ENCODE results near the gene MT1X. TPM values are rescaled to one million over a fixed set of nuclear protein-coding genes. Genes with fewer than 3 reads are reported as not detected.

Gene MT1X
- total RNA-seq: 28.3 TPM

DNA sequence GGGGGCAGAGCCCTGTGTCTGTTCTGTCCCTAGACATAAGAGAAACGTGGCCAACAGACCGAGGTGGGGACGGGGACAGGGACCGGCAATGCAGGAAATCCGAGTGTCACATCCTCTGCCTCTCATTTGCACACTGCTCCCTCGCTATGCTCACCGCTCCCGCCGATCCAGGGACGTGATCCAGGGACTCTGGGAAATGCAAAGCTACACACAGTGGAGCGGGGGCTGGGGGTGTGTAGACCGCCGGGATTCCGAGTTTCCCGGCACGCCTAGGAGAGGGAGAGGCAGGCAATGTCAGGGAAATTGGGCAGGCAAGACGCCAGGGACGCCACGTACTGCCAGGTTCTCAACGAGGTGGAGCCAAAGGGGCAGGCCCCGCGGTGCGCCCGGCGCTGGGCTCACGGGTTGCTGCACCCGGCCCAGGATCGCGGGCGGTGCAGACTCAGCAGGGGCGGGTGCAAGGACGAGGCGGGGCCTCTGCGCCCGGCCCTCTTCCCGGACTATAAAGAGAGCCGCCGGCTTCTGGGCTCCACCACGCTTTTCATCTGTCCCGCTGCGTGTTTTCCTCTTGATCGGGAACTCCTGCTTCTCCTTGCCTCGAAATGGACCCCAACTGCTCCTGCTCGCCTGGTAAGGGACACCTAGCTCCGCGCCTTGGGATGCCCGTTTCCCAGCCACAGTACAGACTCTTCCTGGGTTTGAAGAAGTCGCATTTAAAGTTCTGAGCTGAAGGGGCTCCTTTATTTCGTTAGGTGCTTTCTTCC is at the start of gene MT1X:
Gene MT1X, plus strand, starts transcription at position 532 of the 764 bp plus-strand sequence. Its CDS starts 71 bp downstream, at position 603.

DNA sequence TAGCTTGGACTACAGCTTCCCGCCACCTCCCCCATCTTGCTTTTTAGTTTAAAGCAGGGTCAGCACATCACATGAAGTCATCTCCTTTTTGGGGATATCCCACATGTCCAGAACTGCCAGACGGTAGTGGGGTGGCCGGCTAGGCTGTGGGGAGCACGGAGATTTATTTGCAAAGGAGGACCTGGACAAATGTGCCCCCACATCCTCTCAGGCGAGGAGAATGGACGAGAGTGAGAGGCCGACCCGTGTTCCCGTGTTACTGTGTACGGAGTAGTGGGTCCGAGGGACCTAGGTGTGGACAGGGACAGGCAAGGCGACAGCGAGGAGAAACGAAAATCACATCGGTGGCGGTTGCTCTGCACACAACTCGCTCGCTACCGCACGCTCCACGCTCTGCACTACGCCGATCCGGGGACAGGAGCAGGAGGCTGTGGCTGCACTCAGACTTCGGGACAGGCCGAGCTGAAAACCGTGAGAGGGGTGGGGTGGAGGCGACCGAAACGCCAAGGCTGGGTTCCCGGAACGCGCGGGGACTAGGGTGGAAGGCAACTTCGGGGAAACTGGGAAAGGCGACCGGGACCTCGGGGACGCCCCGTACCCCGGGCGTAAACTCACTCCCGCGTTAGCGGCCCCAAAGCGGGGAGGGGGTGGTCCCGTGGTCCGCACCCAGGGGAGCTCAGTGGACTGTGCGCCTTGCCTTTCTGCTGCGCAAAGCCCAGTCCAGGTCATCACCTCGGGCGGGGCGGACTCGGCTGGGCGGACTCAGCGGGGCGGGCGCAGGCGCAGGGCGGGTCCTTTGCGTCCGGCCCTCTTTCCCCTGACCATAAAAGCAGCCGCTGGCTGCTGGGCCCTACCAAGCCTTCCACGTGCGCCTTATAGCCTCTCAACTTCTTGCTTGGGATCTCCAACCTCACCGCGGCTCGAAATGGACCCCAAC is 44.2 kb upstream of the MT1X start, which contains the start of gene MT1A:
Gene MT1A, plus strand, starts transcription at position 853 of the 937 bp plus-strand sequence. Its CDS starts 73 bp downstream, at position 926.

DNA sequence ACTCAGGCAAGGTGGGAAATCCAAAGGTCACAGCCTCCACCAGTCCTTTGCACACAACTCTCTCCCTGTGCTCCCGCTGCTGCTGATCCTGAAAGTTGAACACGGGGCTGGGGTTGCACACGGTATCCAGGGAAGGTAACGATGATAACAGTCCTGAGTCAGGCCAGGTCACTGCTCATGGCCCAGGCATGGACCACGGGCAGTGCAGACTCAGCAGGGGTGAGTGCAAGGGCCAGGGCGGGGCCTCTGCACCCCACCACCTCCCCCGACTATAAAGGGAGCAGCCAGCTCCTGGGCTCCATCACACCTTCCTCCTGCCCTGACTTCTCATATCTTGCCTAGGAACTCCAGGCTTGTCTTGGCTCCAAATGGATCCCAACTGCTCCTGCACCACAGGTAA is 30.7 kb upstream of the MT1X start, which contains the start of gene MT1B:
Gene MT1B, plus strand, starts transcription at position 301 of the 400 bp plus-strand sequence. Its CDS starts 68 bp downstream, at position 369.

DNA sequence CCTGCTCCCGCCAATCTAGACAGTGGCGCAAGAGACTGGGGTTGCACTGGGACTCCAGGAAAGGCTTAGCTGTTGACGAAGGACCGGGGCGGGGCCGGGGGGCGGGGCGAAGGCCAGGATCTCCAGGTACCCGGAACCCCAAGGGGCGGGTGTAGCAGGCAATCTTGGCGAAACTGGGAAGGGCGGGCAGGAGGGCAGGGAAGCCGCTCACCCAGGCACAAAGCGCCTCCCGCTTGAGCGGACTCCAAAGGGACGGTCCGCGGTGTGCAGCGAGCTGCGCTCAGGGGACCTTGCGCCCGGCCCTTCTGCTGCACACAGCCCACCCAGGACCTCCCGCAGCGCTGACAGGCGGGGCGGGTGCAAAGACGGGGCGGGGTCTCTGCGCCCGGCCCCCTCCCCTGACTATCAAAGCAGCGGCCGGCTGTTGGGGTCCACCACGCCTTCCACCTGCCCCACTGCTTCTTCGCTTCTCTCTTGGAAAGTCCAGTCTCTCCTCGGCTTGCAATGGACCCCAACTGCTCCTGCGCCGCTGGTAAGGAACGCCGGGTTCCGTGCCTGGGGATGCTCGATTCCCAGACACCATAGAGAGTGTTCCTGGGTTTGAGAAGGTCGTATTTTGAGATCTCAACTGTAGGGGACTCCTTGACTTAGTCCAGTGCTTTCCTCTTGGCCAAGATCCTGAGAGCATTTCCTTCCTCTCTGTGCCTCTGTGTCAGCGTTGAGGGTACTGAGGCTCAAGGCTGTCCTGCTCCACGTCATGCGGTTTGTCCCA is 24.5 kb upstream of the MT1X start, which contains the start of gene MT1F:
Gene MT1F, plus strand, starts transcription at position 405 of the 772 bp plus-strand sequence. Its CDS starts 100 bp downstream, at position 505.

DNA sequence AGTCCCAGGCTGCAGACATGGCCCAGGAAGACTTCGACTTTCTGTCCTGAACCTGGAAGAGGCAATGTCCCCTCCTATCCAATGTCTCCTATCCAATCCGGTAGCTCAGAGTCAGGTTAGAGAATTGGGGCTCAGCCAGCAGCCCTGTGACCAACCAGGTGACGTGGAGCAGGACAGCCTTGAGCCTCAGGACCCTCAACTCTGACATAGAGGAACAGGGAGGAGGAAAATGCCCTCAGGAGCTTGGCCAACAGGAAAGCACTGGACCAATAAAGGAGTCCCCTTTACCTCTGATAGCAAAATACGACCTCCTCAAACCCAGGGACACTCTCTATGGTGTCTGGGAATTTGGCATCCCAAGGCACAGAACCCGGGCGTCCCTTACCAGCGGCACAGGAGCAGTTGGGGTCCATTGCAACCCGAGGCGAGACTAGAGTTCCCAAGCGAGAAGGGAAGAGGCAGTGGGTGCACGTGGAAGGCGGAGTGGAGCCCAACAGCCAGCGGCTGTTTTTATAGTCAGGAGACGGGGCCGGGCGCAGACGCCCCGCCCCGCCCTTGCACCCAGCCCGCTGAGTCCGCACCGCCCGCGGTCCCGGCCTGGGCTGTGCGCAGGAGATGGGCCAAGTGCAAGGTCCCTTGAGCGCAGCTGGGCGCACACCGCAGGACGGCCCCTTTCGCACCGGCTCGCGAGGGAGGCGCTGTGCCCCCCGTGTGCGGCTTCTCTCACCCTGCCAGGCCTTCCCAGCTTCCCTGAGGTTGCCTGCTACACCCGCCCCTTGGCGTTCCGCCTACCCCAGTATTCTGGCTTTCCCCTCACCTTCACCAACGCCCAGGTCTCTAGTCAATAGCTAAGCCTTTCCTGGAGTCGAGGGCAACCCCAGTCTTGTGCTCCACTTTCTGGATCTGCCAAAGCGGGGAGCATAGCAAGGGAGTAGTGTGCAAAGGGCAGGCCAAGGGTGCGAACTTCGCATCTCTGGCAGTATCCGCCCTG is 14.4 kb upstream of the MT1X start, which contains the start of gene MT1G:
Gene MT1G, minus strand, starts transcription at position 485 of the 991 bp plus-strand sequence. Its CDS starts 72 bp downstream, at position 413.

DNA sequence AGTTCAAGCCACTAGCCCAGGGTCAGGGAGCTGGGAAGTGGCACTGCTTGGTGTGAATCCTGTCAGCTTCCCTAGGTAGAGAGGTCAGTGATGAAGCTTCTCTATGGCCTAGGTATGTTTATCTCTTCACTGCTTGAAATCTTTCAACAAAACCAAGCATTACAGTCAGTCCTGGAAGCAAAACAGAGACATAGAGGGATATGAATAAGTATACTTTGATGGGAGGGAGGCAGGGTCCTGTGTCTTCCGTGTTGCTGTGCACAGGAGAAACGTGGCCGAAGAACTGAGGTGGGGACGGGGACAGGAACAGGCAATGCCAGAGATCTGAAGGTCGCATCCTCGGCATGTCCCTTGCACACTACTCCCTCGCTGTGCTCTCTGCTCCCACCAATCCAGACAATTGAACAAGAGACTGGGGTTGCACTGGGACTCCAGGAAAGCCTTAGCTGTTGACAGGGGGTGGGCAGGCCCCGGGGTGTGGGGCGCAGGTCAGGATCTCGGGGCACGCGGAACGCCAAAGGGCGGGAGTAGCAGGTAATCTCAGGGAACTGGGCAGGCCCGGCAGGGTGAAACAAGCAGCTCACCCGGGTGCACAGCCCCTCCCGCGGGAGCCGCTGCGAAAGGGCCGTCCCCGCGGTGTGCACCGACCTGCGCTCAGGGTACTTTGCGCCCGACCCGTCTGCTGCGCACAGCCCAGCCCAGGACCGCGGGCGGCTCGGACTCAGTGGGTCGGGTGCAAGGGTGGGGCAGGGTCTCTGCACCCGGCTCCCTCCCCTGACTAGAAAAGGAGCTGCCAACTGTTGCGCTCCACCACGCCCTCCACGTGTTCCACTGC is 13.0 kb upstream of the MT1X start, which contains the start of gene MT1H:
Gene MT1H, plus strand, starts transcription at position 810 of the 835 bp plus-strand sequence. CDS start 71 bp downstream, outside the sequence.

DNA sequence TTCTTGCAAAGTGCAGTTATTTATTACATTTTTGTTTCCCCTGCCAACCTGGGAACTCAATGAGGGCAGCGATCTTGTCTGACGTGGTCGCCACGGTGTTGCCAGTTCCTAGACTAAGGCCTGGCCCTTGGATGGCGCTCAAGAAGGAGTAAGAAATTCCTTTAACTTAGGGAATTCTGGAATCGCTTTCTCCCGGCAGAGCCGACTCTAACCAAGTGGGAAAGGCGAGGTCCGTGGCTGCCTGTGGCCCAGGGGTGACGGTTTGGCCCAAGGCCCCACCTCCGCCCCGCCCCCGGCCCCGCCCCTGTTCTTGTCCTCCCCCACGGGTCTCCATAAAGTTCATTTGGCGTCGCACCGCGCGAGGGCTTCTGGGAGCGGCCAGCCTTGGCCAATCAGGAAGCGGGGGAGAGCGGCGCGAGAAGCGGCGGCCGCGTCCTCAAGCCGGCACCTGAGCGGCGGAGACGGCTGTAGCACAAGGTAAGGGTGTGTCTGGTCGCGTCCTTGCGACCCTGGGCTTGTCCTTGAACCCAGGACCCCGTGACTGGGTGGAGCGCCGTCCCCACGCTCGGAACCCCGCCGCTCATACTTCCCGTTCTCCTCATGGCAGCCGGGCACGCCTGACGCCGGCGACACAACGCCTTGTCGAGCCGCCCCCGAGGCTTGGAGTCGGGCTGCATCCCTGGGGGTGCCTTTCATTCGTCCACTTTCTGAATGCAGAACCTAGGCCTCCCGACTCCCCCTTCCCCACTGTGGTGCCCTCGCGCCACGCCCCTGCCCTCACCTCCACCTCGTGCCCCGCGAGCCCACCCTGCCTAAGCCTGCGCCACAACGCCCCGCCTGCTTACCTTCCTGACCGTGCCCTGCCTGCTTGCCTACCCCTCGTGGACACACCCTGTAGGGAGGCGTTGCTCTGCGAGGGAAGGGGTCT is 47.7 kb downstream of the MT1X start, which contains the start of gene NUP93:
Gene NUP93, plus strand, starts transcription at position 395 of the 928 bp plus-strand sequence. CDS start 18,119 bp downstream, outside the sequence.

Other genes with a start within 250 kb of the MT1X start
- gene NUDT21, start 231.1 kb upstream of the MT1X start, total RNA-seq: 129 TPM
- gene OGFOD1, start 230.9 kb upstream of the MT1X start, total RNA-seq: 70.2 TPM
- 97.5 TPM for gene BBS2, start 162.4 kb upstream of the MT1X start, total RNA-seq
- not detected for gene MT4, start 117.4 kb upstream of the MT1X start, total RNA-seq
- gene MT3, start 92.9 kb upstream of the MT1X start, total RNA-seq: not detected
- gene MT2A, start 73.9 kb upstream of the MT1X start, total RNA-seq: 2.6 TPM
- gene MT1E, start 56.7 kb upstream of the MT1X start, total RNA-seq: 3.1 TPM
- not detected for gene MT1M, start 49.8 kb upstream of the MT1X start, total RNA-seq
- gene MT1A, start 43.8 kb upstream of the MT1X start, total RNA-seq: not detected
- gene MT1B, start 30.6 kb upstream of the MT1X start, total RNA-seq: not detected
- 0.77 TPM for gene MT1F, start 24.5 kb upstream of the MT1X start, total RNA-seq
- not detected for gene MT1G, start 14.4 kb upstream of the MT1X start, total RNA-seq
- not detected for gene MT1H, start 12.7 kb upstream of the MT1X start, total RNA-seq
- gene NUP93, start 47.7 kb downstream of the MT1X start, total RNA-seq: 81.0 TPM
- gene SLC12A3, start 182.7 kb downstream of the MT1X start, total RNA-seq: not detected
- gene HERPUD1, start 249.7 kb downstream of the MT1X start, total RNA-seq: 119 TPM

Data from camera-type eye (tissue), 1 donor.